Measurements from ENCODE around the gene STRADB. TPM values are rescaled to one million over a fixed set of nuclear protein-coding genes. Genes with fewer than 3 reads are reported as not detected.

The STRADB gene
- total RNA-seq, 1 experiment from 2014 or later: 24.3 TPM

- H3K9me3 ChIP-seq (ENCODE audit: low read depth, low read length, poor library complexity, severe bottlenecking): no peaks in the 10 kb centered on the region
- H3K27me3 ChIP-seq (replicated peaks; ENCODE audit: insufficient read depth, low read depth, low read length, poor library complexity): no peaks in the 10 kb centered on the region
- intact Hi-C loops (cut with micrococcal nuclease; ENCODE audit: unreplicated experiment): no loop called here
- H3K4me1 ChIP-seq (ENCODE audit: insufficient read depth, low read length, poor library complexity, severe bottlenecking): no peaks in the 10 kb centered on the region
- no peak for DNase-seq (ENCODE audit: low spot score)
- H3K4me3 ChIP-seq (ENCODE audit: low read depth, low read length, poor library complexity, severe bottlenecking): no peak overlapping the region
- CTCF ChIA-PET: no interaction called here
- POLR2A ChIA-PET (ENCODE audit: low non-redundant PET): no interaction called here
- no peaks in the 10 kb centered on the region for H3K36me3 ChIP-seq (ENCODE audit: insufficient read depth, low read length, poor library complexity, severe bottlenecking)
- BruUV-seq (replicated peaks): no TSS peak
- TF ChIP-seq CTCF (conservative IDR thresholded peaks at IDR 0.05; ENCODE audit: low read depth, low read length) (no peak), EZH2 (IDR thresholded peaks at IDR 0.05; ENCODE audit: borderline replicate concordance, low read depth, low read length, poor library complexity, severe bottlenecking) (no peak)
- no peak overlapping the region for H3K27ac ChIP-seq (ENCODE audit: low read depth, low read length, poor library complexity, severe bottlenecking)
These were observed 65.6 kb downstream of the STRADB start for GRCh38 chr2:201517094-201517493.

- intact Hi-C loops (cut with micrococcal nuclease; ENCODE audit: unreplicated experiment): no loop called here
- no peak overlapping the region for H3K27ac ChIP-seq (ENCODE audit: low read depth, low read length, poor library complexity, severe bottlenecking)
- H3K27me3 ChIP-seq (replicated peaks; ENCODE audit: insufficient read depth, low read depth, low read length, poor library complexity): no peaks in the 10 kb centered on the region
- no peak overlapping the region for H3K4me3 ChIP-seq (ENCODE audit: low read depth, low read length, poor library complexity, severe bottlenecking)
- POLR2A ChIA-PET (ENCODE audit: low non-redundant PET): no interaction called here
- no peaks in the 10 kb centered on the region for H3K4me1 ChIP-seq (ENCODE audit: insufficient read depth, low read length, poor library complexity, severe bottlenecking)
- BruUV-seq (replicated peaks): no TSS peak
- no peaks in the 10 kb centered on the region for H3K9me3 ChIP-seq (ENCODE audit: low read depth, low read length, poor library complexity, severe bottlenecking)
- TF ChIP-seq EZH2 (IDR thresholded peaks at IDR 0.05; ENCODE audit: borderline replicate concordance, low read depth, low read length, poor library complexity, severe bottlenecking) (no peak), CTCF (conservative IDR thresholded peaks at IDR 0.05; ENCODE audit: low read depth, low read length) (no peak)
- no peak for DNase-seq (ENCODE audit: low spot score)
- no peaks in the 10 kb centered on the region for H3K36me3 ChIP-seq (ENCODE audit: insufficient read depth, low read length, poor library complexity, severe bottlenecking)
- CTCF ChIA-PET: no interaction called here
These were observed 68.7 kb downstream of the STRADB start for GRCh38 chr2:201520201-201520600.

GRCh38 chr2:201522965-201523364 lies 71.4 kb downstream of the STRADB start:
- TF ChIP-seq CTCF (conservative IDR thresholded peaks at IDR 0.05; ENCODE audit: low read depth, low read length) (no peak), EZH2 (IDR thresholded peaks at IDR 0.05; ENCODE audit: borderline replicate concordance, low read depth, low read length, poor library complexity, severe bottlenecking) (no peak)
- no peaks in the 10 kb centered on the region for H3K27me3 ChIP-seq (replicated peaks; ENCODE audit: insufficient read depth, low read depth, low read length, poor library complexity)
- intact Hi-C loops (cut with micrococcal nuclease; ENCODE audit: unreplicated experiment): no loop called here
- no peak overlapping the region for H3K27ac ChIP-seq (ENCODE audit: low read depth, low read length, poor library complexity, severe bottlenecking)
- H3K4me1 ChIP-seq (ENCODE audit: insufficient read depth, low read length, poor library complexity, severe bottlenecking): no peaks in the 10 kb centered on the region
- H3K9me3 ChIP-seq (ENCODE audit: low read depth, low read length, poor library complexity, severe bottlenecking): no peaks in the 10 kb centered on the region
- CTCF ChIA-PET: no interaction called here
- BruUV-seq (replicated peaks): no TSS peak
- DNase-seq (ENCODE audit: low spot score): no peak
- POLR2A ChIA-PET (ENCODE audit: low non-redundant PET): no interaction called here
- H3K36me3 ChIP-seq (ENCODE audit: insufficient read depth, low read length, poor library complexity, severe bottlenecking): no peaks in the 10 kb centered on the region
- H3K4me3 ChIP-seq (ENCODE audit: low read depth, low read length, poor library complexity, severe bottlenecking): no peak overlapping the region
